Neural cell (in vitro differentiated cells): ENCODE data around the gene KRT10. TPM values are rescaled to one million over a fixed set of nuclear protein-coding genes. Genes with fewer than 3 reads are reported as not detected.

Source experiments
- H2AFZ ChIP-seq: fragments of 200-600, 300-800 bp; sonication (generic), shearing (Covaris generic); 2 replicates; pipeline ENCODE4 v1.6.0; 2014; ENCODE audit warnings: low read depth, mild to moderate bottlenecking, antibody characterized with exemption, low read length, moderate library complexity
- H3F3A ChIP-seq: fragments of 200-600 bp; shearing (Covaris generic); 2 replicates; pipeline ENCODE4 v1.6.1; 2016; ENCODE audit warnings: mild to moderate bottlenecking, moderate library complexity, mixed read lengths, antibody characterized with exemption, low read length; ENCODE audit not compliant: insufficient read depth, poor library complexity, severe bottlenecking
- H3K27ac ChIP-seq: fragments of 200-600, 300-800 bp; sonication (generic), shearing (Covaris generic); 2 replicates; pipeline ENCODE4 v1.5.1; 2014; ENCODE audit warnings: mild to moderate bottlenecking, low read length, moderate library complexity
- H3K27me3 ChIP-seq: fragments of 300-800, 200-600 bp; sonication (generic), shearing (Covaris generic); 2 replicates; pipeline ENCODE4 v1.6.0; 2014; ENCODE audit warnings: mild to moderate bottlenecking, low read depth, low read length, moderate library complexity; ENCODE audit not compliant: insufficient read depth
- H3K36me3 ChIP-seq: fragments of 300-800, 200-600 bp; sonication (generic), shearing (Covaris generic); 2 replicates; pipeline ENCODE4 v1.5.1; 2014; ENCODE audit warnings: mild to moderate bottlenecking, antibody characterized with exemption, low read length, moderate library complexity; ENCODE audit not compliant: insufficient read depth
- H3K4me2 ChIP-seq: fragments of 300-800, 200-600 bp; sonication (generic), shearing (Covaris generic); 2 replicates; pipeline ENCODE4 v1.6.0; 2014; ENCODE audit warnings: mild to moderate bottlenecking, low read length
- H3K4me3 ChIP-seq: fragments of 300-800, 200-600 bp; sonication (generic), shearing (Covaris generic); 2 replicates; pipeline ENCODE4 v1.5.1; 2014; ENCODE audit warnings: mild to moderate bottlenecking, low read length, moderate library complexity
- H3K79me2 ChIP-seq: fragments of 200-600 bp; shearing (Covaris generic); replicated peaks from 2 replicates; pipeline ENCODE4 v1.6.0; 2014; ENCODE audit warnings: mild to moderate bottlenecking, low read length, moderate library complexity; ENCODE audit not compliant: insufficient read depth
- H3K9ac ChIP-seq: fragments of 300-800, 200-600 bp; sonication (generic), shearing (Covaris generic); 2 replicates; pipeline ENCODE4 v1.6.1; 2016; ENCODE audit warnings: mild to moderate bottlenecking, low read length, mixed read lengths
- H3K9me2 ChIP-seq: fragments of 200-600 bp; shearing (Covaris generic); 2 replicates; pipeline ENCODE4 v1.6.1; 2016; ENCODE audit warnings: mild to moderate bottlenecking, low read length, mixed read lengths; ENCODE audit not compliant: insufficient read depth
- H3K9me3 ChIP-seq: fragments of 200-600, 300-800 bp; sonication (generic), shearing (Covaris generic); 2 replicates; pipeline ENCODE4 v1.6.1; 2016; ENCODE audit warnings: mild to moderate bottlenecking, mixed run types, low read length, moderate library complexity, mixed read lengths
- H4K20me1 ChIP-seq: fragments of 200-600 bp; shearing (Covaris generic); 2 replicates; pipeline ENCODE4 v1.6.1; 2016; ENCODE audit warnings: mild to moderate bottlenecking, mixed run types; ENCODE audit not compliant: insufficient read depth
- EP300 ChIP-seq: fragments of 450-650 bp; conservative IDR thresholded peaks from 2 replicates; pipeline ENCODE4 v1.6.1; 2014; ENCODE audit warnings: antibody characterized with exemption, mild to moderate bottlenecking, moderate library complexity; ENCODE audit not compliant: poor library complexity, severe bottlenecking
- EZH2 ChIP-seq: fragments of 200-600, 300-800 bp; shearing (Covaris generic), sonication (generic); IDR thresholded peaks from 2 replicates; pipeline ENCODE4 v1.6.1; 2014; ENCODE audit warnings: antibody characterized with exemption, low read length, borderline replicate concordance, mild to moderate bottlenecking; ENCODE audit not compliant: insufficient read depth, poor library complexity, severe bottlenecking
- MXI1 ChIP-seq: fragments of 450-650 bp; conservative IDR thresholded peaks from 2 replicates; pipeline ENCODE4 v1.6.1; 2014; ENCODE audit warnings: antibody characterized with exemption, mild to moderate bottlenecking; ENCODE audit not compliant: poor library complexity, severe bottlenecking
- POLR2AphosphoS5 ChIP-seq: IDR thresholded peaks from 2 replicates; pipeline ENCODE4 v1.6.1; 2012
- RAD21 ChIP-seq: fragments of 450-650 bp; conservative IDR thresholded peaks from 2 replicates; pipeline ENCODE4 v1.6.1; 2014; ENCODE audit warnings: antibody characterized with exemption, mild to moderate bottlenecking, moderate library complexity
- SMC3 ChIP-seq: fragments of 450-650 bp; conservative IDR thresholded peaks from 2 replicates; pipeline ENCODE4 v1.6.1; 2014; ENCODE audit warnings: antibody characterized with exemption, mild to moderate bottlenecking, moderate library complexity; ENCODE audit not compliant: poor library complexity
- TAF1 ChIP-seq: IDR thresholded peaks from 2 replicates; pipeline ENCODE4 v1.6.1; 2012; ENCODE audit warnings: low read depth
- polyA plus RNA-seq: library from polyadenylated mRNA; depleted of rRNA; stranded (reverse); fragments of >200 nt; gene quantifications from 2 replicates; pipeline ENCODE4 v1.2.3, GENCODE V29; 2014
- TF ChIP-seq, protein P1 (sequence below): IDR thresholded peaks from 2 replicates; pipeline ENCODE4 v1.6.1; 2012; ENCODE audit warnings: borderline replicate concordance
- TF ChIP-seq, protein P2 (sequence below): fragments of 450-650 bp; IDR thresholded peaks from 2 replicates; pipeline ENCODE4 v1.5.1; 2014; ENCODE audit warnings: antibody characterized with exemption, mild to moderate bottlenecking, moderate library complexity; ENCODE audit not compliant: poor library complexity, severe bottlenecking

KRT10 gene
- polyA plus RNA-seq, 1 donor from 2014 or later, result 54.2 TPM

DNA sequence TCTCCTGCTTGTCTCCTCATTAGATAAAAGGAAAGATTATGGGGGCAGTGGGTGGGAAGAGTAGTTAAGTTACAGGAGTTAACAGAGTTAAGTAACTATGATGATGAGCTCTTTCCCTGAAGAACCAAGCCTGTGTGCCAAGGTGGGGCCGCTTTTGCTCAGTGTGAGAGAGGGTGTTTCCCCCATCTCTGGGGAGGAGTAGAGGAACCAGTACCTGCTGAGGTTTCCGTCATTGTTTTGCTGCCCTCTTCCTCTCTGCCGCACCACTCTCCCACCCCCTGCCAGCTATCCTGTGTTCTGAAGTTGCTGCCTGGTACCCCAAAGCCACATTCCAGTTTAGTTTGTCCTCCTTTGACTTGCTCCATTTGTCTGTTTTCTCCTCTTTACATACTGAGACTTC is 20.8 kb upstream of the KRT10 start:
- Histone ChIP-seq H2AFZ (no peak overlapping the region), H3K79me2 (no peaks in the 10 kb centered on the region), H4K20me1 (no peaks in the 10 kb centered on the region), H3F3A (no peaks in the 10 kb centered on the region), H3K4me2 (no peak overlapping the region), H3K27ac (no peak overlapping the region), H3K27me3 (no peaks in the 10 kb centered on the region), H3K36me3 (no peaks in the 10 kb centered on the region), H3K9ac (no peak overlapping the region), H3K9me3 (no peaks in the 10 kb centered on the region), H3K4me3 (no peak overlapping the region), H3K9me2 (no peaks in the 10 kb centered on the region)
- TF ChIP-seq SMC3, result no peak
- no peak for TF ChIP-seq POLR2AphosphoS5
- no peak for TF ChIP-seq TAF1
- TF ChIP-seq, protein P1, sequence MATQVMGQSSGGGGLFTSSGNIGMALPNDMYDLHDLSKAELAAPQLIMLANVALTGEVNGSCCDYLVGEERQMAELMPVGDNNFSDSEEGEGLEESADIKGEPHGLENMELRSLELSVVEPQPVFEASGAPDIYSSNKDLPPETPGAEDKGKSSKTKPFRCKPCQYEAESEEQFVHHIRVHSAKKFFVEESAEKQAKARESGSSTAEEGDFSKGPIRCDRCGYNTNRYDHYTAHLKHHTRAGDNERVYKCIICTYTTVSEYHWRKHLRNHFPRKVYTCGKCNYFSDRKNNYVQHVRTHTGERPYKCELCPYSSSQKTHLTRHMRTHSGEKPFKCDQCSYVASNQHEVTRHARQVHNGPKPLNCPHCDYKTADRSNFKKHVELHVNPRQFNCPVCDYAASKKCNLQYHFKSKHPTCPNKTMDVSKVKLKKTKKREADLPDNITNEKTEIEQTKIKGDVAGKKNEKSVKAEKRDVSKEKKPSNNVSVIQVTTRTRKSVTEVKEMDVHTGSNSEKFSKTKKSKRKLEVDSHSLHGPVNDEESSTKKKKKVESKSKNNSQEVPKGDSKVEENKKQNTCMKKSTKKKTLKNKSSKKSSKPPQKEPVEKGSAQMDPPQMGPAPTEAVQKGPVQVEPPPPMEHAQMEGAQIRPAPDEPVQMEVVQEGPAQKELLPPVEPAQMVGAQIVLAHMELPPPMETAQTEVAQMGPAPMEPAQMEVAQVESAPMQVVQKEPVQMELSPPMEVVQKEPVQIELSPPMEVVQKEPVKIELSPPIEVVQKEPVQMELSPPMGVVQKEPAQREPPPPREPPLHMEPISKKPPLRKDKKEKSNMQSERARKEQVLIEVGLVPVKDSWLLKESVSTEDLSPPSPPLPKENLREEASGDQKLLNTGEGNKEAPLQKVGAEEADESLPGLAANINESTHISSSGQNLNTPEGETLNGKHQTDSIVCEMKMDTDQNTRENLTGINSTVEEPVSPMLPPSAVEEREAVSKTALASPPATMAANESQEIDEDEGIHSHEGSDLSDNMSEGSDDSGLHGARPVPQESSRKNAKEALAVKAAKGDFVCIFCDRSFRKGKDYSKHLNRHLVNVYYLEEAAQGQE, result no peak
- no peak for TF ChIP-seq EP300
- no peak for TF ChIP-seq EZH2
- TF ChIP-seq, protein P2, sequence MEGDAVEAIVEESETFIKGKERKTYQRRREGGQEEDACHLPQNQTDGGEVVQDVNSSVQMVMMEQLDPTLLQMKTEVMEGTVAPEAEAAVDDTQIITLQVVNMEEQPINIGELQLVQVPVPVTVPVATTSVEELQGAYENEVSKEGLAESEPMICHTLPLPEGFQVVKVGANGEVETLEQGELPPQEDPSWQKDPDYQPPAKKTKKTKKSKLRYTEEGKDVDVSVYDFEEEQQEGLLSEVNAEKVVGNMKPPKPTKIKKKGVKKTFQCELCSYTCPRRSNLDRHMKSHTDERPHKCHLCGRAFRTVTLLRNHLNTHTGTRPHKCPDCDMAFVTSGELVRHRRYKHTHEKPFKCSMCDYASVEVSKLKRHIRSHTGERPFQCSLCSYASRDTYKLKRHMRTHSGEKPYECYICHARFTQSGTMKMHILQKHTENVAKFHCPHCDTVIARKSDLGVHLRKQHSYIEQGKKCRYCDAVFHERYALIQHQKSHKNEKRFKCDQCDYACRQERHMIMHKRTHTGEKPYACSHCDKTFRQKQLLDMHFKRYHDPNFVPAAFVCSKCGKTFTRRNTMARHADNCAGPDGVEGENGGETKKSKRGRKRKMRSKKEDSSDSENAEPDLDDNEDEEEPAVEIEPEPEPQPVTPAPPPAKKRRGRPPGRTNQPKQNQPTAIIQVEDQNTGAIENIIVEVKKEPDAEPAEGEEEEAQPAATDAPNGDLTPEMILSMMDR, result no peak
- TF ChIP-seq RAD21, result no peak
- no peak for TF ChIP-seq MXI1

DNA sequence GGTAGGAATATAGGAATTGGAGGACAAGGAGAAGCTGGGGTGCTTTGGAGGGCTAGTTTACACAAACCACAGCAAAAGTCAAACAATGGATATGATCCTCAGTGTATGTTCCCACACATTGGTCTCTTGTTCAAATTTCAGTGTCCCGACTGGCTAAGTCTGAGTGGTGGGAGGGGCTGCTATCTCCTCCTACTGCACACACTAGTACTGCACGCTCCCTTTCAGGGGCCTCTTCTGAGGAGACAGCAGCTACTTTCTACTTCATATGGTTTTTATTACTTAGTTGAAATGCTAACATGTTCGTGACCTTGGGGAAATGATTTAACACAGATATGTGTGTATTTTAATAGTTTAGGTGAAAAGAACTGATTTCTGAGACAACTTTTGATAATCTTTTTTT is 18.8 kb upstream of the KRT10 start:
- Histone ChIP-seq H3K36me3 (no peaks in the 10 kb centered on the region), H3K79me2 (no peaks in the 10 kb centered on the region), H3F3A (no peaks in the 10 kb centered on the region), H3K9ac (no peak overlapping the region), H3K4me3 (no peak overlapping the region), H3K9me2 (no peaks in the 10 kb centered on the region), H2AFZ (no peak overlapping the region), H3K27ac (no peak overlapping the region), H3K9me3 (no peaks in the 10 kb centered on the region), H4K20me1 (no peaks in the 10 kb centered on the region), H3K27me3 (no peaks in the 10 kb centered on the region), H3K4me2 (no peak overlapping the region)
- TF ChIP-seq EZH2 (no peak), TAF1 (no peak), POLR2AphosphoS5 (no peak), SMC3 (no peak), MXI1 (no peak), EP300 (no peak)
- TF ChIP-seq, protein P1, result no peak
